Uterus (tissue), 4 donors: Measurements from ENCODE around the gene CDH4. TPM values are rescaled to one million over a fixed set of nuclear protein-coding genes. Genes with fewer than 3 reads are reported as not detected.

ENCODE experiments used
- DNase-seq, 2 donors: peaks; one replicate each; pipeline ENCODE4 v3.0.0-alpha.2; 2019 to 2020
- H3K27ac ChIP-seq, 2 donors: fragments of 200-600 bp; sonication (generic); 1 replicate in 1 of 2; 2 replicates in 1 of 2; pipeline ENCODE4 v1.5.1; 2016 to 2018
- H3K27me3 ChIP-seq, 2 donors: fragments of 200-600 bp; sonication (generic); one replicate each; pipeline ENCODE4 v1.5.1; 2018 to 2019; ENCODE audit warnings: control low read depth in 1 of 2
- H3K36me3 ChIP-seq, 2 donors: fragments of 200-600 bp; sonication (generic); one replicate each; pipeline ENCODE4 v1.5.1; 2019; ENCODE audit warnings: control low read depth in 1 of 2
- H3K4me1 ChIP-seq, 2 donors: fragments of 200-600 bp; sonication (generic); one replicate each; pipeline ENCODE4 v1.5.1; 2018 to 2019; ENCODE audit warnings: control low read depth in 1 of 2
- H3K4me3 ChIP-seq, 2 donors: fragments of 200-600 bp; sonication (generic); 1 replicate in 1 of 2; 2 replicates in 1 of 2; pipeline ENCODE4 v1.5.1; 2018 to 2019; ENCODE audit warnings: mild to moderate bottlenecking in 1 of 2
- H3K9me3 ChIP-seq, 2 donors: fragments of 200-600 bp; sonication (generic); one replicate each; pipeline ENCODE4 v1.5.1; 2019; ENCODE audit warnings: control low read depth in 1 of 2
- CTCF ChIP-seq, 4 experiments: fragments of 200-600 bp in 2 of 4; fragments of 450-650 bp in 2 of 4; sonication (generic) in 2 of 4; IDR thresholded peaks; one replicate each; pipeline ENCODE4 v1.5.1; 2016 to 2019; ENCODE audit warnings: antibody characterized with exemption in 4 of 4, mild to moderate bottlenecking in 2 of 4, moderate library complexity in 1 of 4
- POLR2A ChIP-seq, 2 donors: fragments of 450-650 bp; IDR thresholded peaks; one replicate each; pipeline ENCODE4 v1.6.1; 2016; ENCODE audit warnings: antibody characterized with exemption in 2 of 2, mild to moderate bottlenecking in 1 of 2, moderate library complexity in 1 of 2
- intact Hi-C: fragments of 100-400 bp; cut with DNase I; formaldehyde crosslinking; loops from one replicate; pipeline ENCODE4 v1.15.1; 2023; ENCODE audit warnings: low total_unique reads
- total RNA-seq, 4 donors: library from RNA; depleted of rRNA in 3 of 4; stranded (reverse); fragments of >200 nt in 3 of 4; gene quantifications; one replicate each; pipeline versions ENCODE4 v1.1.0 to v1.2.4, GENCODE V29; 2014 to 2023
- donor health status: DM: yes; HTN: yes; CAD: no.

The CDH4 gene
- total RNA-seq, 4 donors from 2014 or later: under 0.01 to 0.55 TPM; not detected in 2

- H3K36me3 ChIP-seq: no peaks in the 10 kb centered on the region
- H3K4me3 ChIP-seq: no peak overlapping the region
- no peak for DNase-seq
- intact Hi-C loops: no loop called here
- no peaks in the 10 kb centered on the region for H3K9me3 ChIP-seq
- TF ChIP-seq POLR2A (IDR thresholded peaks at IDR 0.05): no peak
- TF ChIP-seq CTCF (IDR thresholded peaks at IDR 0.05): no peak
- H3K27me3 ChIP-seq: no peaks in the 10 kb centered on the region
- H3K4me1 ChIP-seq: no peaks in the 10 kb centered on the region
- no peak overlapping the region for H3K27ac ChIP-seq
Measured at GRCh38 chr20:61280217-61280980, 28.3 kb downstream of the CDH4 start.

- no peak for TF ChIP-seq POLR2A (IDR thresholded peaks at IDR 0.05)
- TF ChIP-seq CTCF (IDR thresholded peaks at IDR 0.05): no peak
- no peak overlapping the region for H3K27ac ChIP-seq
- H3K4me3 ChIP-seq: no peak overlapping the region
- H3K36me3 ChIP-seq: no peaks in the 10 kb centered on the region
- DNase-seq: no peak
- intact Hi-C loops: no loop called here
- no peaks in the 10 kb centered on the region for H3K4me1 ChIP-seq
- H3K9me3 ChIP-seq: no peaks in the 10 kb centered on the region
- H3K27me3 ChIP-seq: no peaks in the 10 kb centered on the region
Measured at GRCh38 chr20:61281286-61281795, 29.3 kb downstream of the CDH4 start.

DNA sequence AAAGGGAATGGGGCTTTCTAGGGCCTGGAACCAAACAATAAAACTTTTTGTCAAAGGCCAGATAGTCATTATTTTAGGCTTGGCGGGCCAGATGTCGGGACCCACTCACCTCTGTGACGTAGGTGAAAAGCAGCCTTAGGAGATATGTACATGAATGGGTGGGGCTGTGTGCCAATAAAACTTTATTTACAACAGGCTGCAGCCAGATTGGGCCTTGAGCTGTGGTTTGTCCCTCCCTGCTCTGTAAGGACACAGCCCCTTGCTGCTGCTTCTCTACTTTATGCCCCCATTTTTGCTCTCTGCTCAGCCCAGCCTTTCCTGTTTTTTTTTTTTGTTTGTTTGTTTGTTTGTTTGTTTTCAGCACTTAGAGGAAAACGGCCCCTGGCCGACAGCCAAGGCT lies 32.7 kb downstream of the CDH4 start:
- intact Hi-C loops: no loop called here
- DNase-seq: no peak

DNA sequence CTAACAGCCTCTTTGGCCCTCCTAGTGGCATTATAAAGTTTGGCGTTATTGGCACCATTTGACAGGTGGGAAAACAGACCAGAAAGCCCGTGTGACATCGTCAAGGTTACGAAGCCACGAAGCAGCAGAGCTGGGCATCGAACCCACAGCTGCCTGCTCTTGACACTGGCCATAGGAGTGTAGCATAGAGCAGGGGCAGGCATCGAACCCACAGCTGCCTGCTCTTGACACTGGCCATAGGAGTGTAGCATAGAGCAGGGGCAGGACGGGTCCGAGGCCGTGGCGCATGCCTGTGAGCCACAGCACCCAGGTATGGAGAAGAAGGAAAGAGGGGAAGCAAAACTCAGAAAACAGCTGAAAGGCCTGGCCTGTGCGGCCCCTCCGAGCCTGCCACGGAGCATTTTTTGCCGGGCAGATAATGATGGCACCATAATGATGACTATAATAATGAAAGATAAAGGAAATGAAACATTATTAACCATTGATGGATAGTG lies 33.1 kb downstream of the CDH4 start:
- Histone ChIP-seq H3K9me3 (no peaks in the 10 kb centered on the region), H3K27me3 (no peaks in the 10 kb centered on the region), H3K36me3 (no peaks in the 10 kb centered on the region), H3K27ac (no peak overlapping the region), H3K4me3 (no peak overlapping the region), H3K4me1 (no peaks in the 10 kb centered on the region)
- TF ChIP-seq CTCF (IDR thresholded peaks at IDR 0.05): no peak
- no peak for TF ChIP-seq POLR2A (IDR thresholded peaks at IDR 0.05)
- intact Hi-C loops: no loop called here
- no peak for DNase-seq

More for the DNA sequence above, 32.7 kb downstream of the CDH4 start:
- Histone ChIP-seq H3K27ac (no peak overlapping the region), H3K9me3 (no peaks in the 10 kb centered on the region), H3K36me3 (no peaks in the 10 kb centered on the region), H3K4me1 (no peaks in the 10 kb centered on the region), H3K27me3 (no peaks in the 10 kb centered on the region), H3K4me3 (no peak overlapping the region)
- TF ChIP-seq POLR2A (IDR thresholded peaks at IDR 0.05) (no peak), CTCF (IDR thresholded peaks at IDR 0.05) (no peak)

GRCh38 chr20:61285691-61286090 lies 33.6 kb downstream of the CDH4 start:
- intact Hi-C loops: no loop called here
- no peak for DNase-seq

More at GRCh38 chr20:61285691-61286090, 33.6 kb downstream of the CDH4 start:
- H3K9me3 ChIP-seq: no peaks in the 10 kb centered on the region
- H3K4me3 ChIP-seq: no peak overlapping the region
- TF ChIP-seq POLR2A (IDR thresholded peaks at IDR 0.05): no peak
- H3K27me3 ChIP-seq: no peaks in the 10 kb centered on the region
- H3K4me1 ChIP-seq: no peaks in the 10 kb centered on the region
- H3K27ac ChIP-seq: no peak overlapping the region
- no peaks in the 10 kb centered on the region for H3K36me3 ChIP-seq
